SK-N-MC (cell line): ENCODE measurements around the gene IGFL3.

Experiments
- EZH2 ChIP-seq: fragments of 200-600 bp; sonication (generic); IDR thresholded peaks from one replicate; pipeline ENCODE4 v1.6.1; 2017; ENCODE audit warnings: antibody characterized with exemption
- FOXP2 ChIP-seq: optimal IDR thresholded peaks from 2 replicates; pipeline ENCODE3; 2011; ENCODE audit warnings: mild to moderate bottlenecking, moderate library complexity; ENCODE audit not compliant: insufficient read depth; ENCODE audit errors: extremely low read length, control extremely low read depth
- POLR2AphosphoS5 ChIP-seq: IDR thresholded peaks from 2 replicates; pipeline ENCODE4 v1.6.1; 2012; ENCODE audit warnings: mild to moderate bottlenecking, low read depth, low read length, borderline replicate concordance

DNA sequence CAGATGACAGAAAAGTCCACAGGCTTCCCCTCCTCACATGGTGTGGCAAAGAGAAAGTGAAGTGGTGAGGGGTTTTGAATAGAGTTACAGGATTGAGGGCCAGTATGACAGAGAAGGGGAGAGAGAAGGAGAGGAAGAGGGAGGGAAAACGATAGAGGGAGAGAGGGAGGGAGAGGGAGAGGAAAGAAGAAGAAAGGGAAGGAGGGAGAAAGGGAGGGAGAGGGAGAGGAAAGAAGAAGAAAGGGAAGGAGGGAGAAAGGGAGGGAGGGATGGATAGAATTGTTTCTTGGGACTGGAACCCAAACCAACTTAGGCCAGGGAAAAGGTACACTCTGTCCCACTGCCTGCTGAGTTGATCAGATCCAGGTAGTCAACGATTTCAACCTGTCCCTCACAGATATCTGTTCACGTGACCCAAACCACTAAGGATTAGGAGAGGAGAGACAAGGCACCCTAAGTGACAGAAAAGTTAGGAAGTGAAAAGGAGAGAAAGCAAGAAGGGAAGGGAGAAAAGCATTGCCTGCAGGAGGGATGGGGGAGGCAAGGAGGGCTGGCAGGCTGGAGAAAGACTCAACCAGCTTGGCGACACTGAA, 8.1 kb upstream of the IGFL3 start:
- TF ChIP-seq POLR2AphosphoS5, result no peak
- TF ChIP-seq EZH2, result no peak
- no peak for TF ChIP-seq FOXP2
